ENCODE results near the gene TNFRSF25.
"Not testable (repeated sequence)": the region's sequence is repeated elsewhere in the genome, so short reads cannot be mapped to it uniquely, and the experiment has no call there.

Gene TNFRSF25

DNA sequence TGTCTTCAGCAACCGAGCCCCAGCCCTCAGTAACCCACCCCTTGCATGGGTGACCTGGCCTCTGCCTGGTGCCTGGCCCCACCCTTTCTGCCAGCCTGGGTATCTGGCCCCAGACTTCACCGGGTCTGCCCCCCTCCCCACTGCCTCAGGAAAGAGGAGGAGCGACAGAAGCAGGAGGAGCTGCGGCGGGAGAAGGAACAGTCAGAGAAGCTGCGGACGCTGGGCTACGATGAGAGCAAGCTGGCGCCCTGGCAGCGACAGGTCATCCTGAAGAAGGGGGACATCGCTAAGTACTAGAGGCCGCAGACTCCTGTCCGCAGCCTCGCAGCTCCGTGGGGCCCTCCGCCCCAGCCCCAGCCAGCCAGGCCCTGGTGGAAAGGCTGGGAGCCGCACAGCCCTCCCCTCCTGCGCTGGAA lies 6.1 kb downstream of the TNFRSF25 start:
- Histone ChIP-seq H2AFZ (ENCODE audit: low read length) (no peak overlapping the region), H3K27ac (ENCODE audit: low read depth, low read length, poor library complexity, severe bottlenecking) (no peak overlapping the region)

DNA sequence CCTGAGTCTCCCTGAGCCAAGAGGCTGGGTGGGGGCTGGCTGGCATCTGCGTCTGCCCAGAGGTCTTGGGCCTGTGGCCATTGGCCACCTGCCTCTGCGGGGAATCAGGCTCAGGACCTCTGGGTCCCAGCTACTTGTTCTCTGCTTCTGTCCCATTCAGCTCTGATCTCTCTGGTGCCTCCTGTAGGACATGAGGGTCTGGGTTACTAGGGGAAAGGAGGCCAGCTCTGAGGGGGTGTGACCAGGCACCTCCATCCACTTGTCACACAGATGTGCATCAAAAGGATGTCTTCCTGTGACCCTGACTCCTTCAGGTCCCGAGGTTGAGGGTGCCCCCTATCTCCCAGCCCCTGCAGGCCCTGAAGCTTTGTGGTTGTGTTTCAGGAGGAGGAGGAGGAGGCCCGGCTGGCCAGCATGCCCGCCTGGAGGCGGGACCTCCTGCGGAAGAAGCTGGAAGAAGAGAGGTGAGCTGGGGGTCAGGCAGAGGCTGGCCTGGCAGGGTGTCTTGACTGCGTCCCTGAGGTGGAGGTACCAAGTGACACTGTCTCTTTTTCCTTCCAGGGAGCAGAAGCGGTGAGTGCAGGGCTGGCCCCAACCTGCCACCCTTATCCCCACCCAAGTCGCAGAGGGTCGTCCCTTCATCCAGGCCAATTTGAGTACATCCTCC lies 9.0 kb downstream of the TNFRSF25 start:
- H3K27me3 ChIP-seq (ENCODE audit: insufficient read depth, low read length): no peaks in the 10 kb centered on the region

More for the DNA sequence above, 6.1 kb downstream of the TNFRSF25 start:
- Histone ChIP-seq H3K4me3 (ENCODE audit: low read depth, low read length, poor library complexity, severe bottlenecking) (no peak overlapping the region), H3K36me3 (ENCODE audit: insufficient read depth, low read length) (no peaks in the 10 kb centered on the region), H3K4me1 (ENCODE audit: insufficient read depth, low read length, severe bottlenecking) (peaks cover 11% of the 10 kb centered on the region), H3K9ac (ENCODE audit: low read length) (no peak overlapping the region), H3K4me2 (ENCODE audit: low read length) (peak overlapping the region; percentile 42; the same call in 1 of the 2 replicates), H3K9me3 (ENCODE audit: low read length) (no peaks in the 10 kb centered on the region), H3K79me2 (ENCODE audit: insufficient read depth, low read length) (no peaks in the 10 kb centered on the region), H3K9me2 (ENCODE audit: low read depth, low read length) (no peaks in the 10 kb centered on the region), H4K20me1 (ENCODE audit: insufficient read depth, low read length) (no peaks in the 10 kb centered on the region), H3K27me3 (ENCODE audit: insufficient read depth, low read length) (0 out of 2 replicates have a peak, but pooled peaks cover 13% of the 10 kb centered on the region), H3F3A (ENCODE audit: insufficient read depth, low read length) (no peaks in the 10 kb centered on the region)
- no peak for TF ChIP-seq EZH2 (IDR thresholded peaks at IDR 0.05; ENCODE audit: borderline replicate concordance, low read length)
- TF ChIP-seq, protein P1, sequence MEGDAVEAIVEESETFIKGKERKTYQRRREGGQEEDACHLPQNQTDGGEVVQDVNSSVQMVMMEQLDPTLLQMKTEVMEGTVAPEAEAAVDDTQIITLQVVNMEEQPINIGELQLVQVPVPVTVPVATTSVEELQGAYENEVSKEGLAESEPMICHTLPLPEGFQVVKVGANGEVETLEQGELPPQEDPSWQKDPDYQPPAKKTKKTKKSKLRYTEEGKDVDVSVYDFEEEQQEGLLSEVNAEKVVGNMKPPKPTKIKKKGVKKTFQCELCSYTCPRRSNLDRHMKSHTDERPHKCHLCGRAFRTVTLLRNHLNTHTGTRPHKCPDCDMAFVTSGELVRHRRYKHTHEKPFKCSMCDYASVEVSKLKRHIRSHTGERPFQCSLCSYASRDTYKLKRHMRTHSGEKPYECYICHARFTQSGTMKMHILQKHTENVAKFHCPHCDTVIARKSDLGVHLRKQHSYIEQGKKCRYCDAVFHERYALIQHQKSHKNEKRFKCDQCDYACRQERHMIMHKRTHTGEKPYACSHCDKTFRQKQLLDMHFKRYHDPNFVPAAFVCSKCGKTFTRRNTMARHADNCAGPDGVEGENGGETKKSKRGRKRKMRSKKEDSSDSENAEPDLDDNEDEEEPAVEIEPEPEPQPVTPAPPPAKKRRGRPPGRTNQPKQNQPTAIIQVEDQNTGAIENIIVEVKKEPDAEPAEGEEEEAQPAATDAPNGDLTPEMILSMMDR (IDR thresholded peaks at IDR 0.05; ENCODE audit: low read length): no peak

GRCh38 chr1:6455752-6456520 lies 10.0 kb downstream of the TNFRSF25 start:
- H3K4me1 ChIP-seq (ENCODE audit: insufficient read depth, low read length, severe bottlenecking): peaks cover 11% of the 10 kb centered on the region
- not testable (repeated sequence) for H3K4me3 ChIP-seq (ENCODE audit: low read depth, low read length, poor library complexity, severe bottlenecking); H3K36me3 ChIP-seq (ENCODE audit: insufficient read depth, low read length); H3K27ac ChIP-seq (ENCODE audit: low read depth, low read length, poor library complexity, severe bottlenecking); H3K4me2 ChIP-seq (ENCODE audit: low read length); H2AFZ ChIP-seq (ENCODE audit: low read length); H3K9me2 ChIP-seq (ENCODE audit: low read depth, low read length); H3K9me3 ChIP-seq (ENCODE audit: low read length); H3K27me3 ChIP-seq (ENCODE audit: insufficient read depth, low read length); H3F3A ChIP-seq (ENCODE audit: insufficient read depth, low read length); H3K9ac ChIP-seq (ENCODE audit: low read length); H4K20me1 ChIP-seq (ENCODE audit: insufficient read depth, low read length); H3K79me2 ChIP-seq (ENCODE audit: insufficient read depth, low read length)

More for the DNA sequence above, 9.0 kb downstream of the TNFRSF25 start:
- Histone ChIP-seq H3K9me3 (ENCODE audit: low read length) (no peaks in the 10 kb centered on the region), H2AFZ (ENCODE audit: low read length) (no peak overlapping the region), H3K79me2 (ENCODE audit: insufficient read depth, low read length) (no peaks in the 10 kb centered on the region), H3K36me3 (ENCODE audit: insufficient read depth, low read length) (no peaks in the 10 kb centered on the region), H3K4me2 (ENCODE audit: low read length) (no peak overlapping the region), H3K27ac (ENCODE audit: low read depth, low read length, poor library complexity, severe bottlenecking) (no peak overlapping the region), H3K9me2 (ENCODE audit: low read depth, low read length) (no peaks in the 10 kb centered on the region), H4K20me1 (ENCODE audit: insufficient read depth, low read length) (no peaks in the 10 kb centered on the region), H3F3A (ENCODE audit: insufficient read depth, low read length) (no peaks in the 10 kb centered on the region), H3K4me1 (ENCODE audit: insufficient read depth, low read length, severe bottlenecking) (peaks cover 11% of the 10 kb centered on the region), H3K4me3 (ENCODE audit: low read depth, low read length, poor library complexity, severe bottlenecking) (no peak overlapping the region), H3K9ac (ENCODE audit: low read length) (no peak overlapping the region)
- TF ChIP-seq EZH2 (IDR thresholded peaks at IDR 0.05; ENCODE audit: borderline replicate concordance, low read length): no peak
- TF ChIP-seq, protein P1 (IDR thresholded peaks at IDR 0.05; ENCODE audit: low read length): peak; percentile 6; the same call in 1 of the 2 replicates

Measured in OCI-LY1 (cell line).